SK-N-SH (cell line): ENCODE results near the gene BOC. TPM values are rescaled to one million over a fixed set of nuclear protein-coding genes. Genes with fewer than 3 reads are reported as not detected.
A peak's percentile ranks its signal among the peaks of the same experiment; 100 is the strongest.

ENCODE experiments used
- CTCF ChIA-PET: fragments of 300-600, 350-600 bp; formaldehyde crosslinking; extraction: SDS; loops from one replicate; lab custom pipeline; 2021; lab: Yijun Ruan, JAX
- POLR2A ChIA-PET: fragments of 350-600 bp; sonication (Branson Sonifier 250); formaldehyde crosslinking; extraction: SDS; loops from one replicate; lab custom pipeline; 2020; ENCODE audit warnings: antibody characterized with exemption, inconsistent platforms; lab: Yijun Ruan, JAX
- DNase-seq: peaks from one replicate; pipeline ENCODE4 v3.0.0; 2012
- H2AFZ ChIP-seq: fragments of 200-600 bp; sonication (generic); 2 replicates; pipeline ENCODE4 v1.8.1; 2016; ENCODE audit warnings: antibody characterized with exemption, mild to moderate bottlenecking, low read depth
- H3F3A ChIP-seq: fragments of 200-600 bp; sonication (generic); replicated peaks from 2 replicates; pipeline ENCODE3; 2016; ENCODE audit warnings: antibody characterized with exemption, mild to moderate bottlenecking; ENCODE audit not compliant: insufficient read depth
- H3K27ac ChIP-seq, 2 experiments: fragments of 200-500 bp in 1 of 2; fragments of 200-600 bp in 1 of 2; sonication (Bioruptor generic) in 1 of 2; sonication (generic), shearing (Covaris generic) in 1 of 2; 2 replicates each; pipeline versions ENCODE4 v1.5.1 to v1.6.1; 2014 to 2016; ENCODE audit warnings: low read depth in 2 of 2, inconsistent platforms in 1 of 2, low read length in 1 of 2, mild to moderate bottlenecking in 1 of 2, mixed read lengths in 1 of 2
- H3K27me3 ChIP-seq: fragments of 200-600 bp; sonication (generic), shearing (Covaris generic); 2 replicates; pipeline ENCODE4 v1.6.1; 2016; ENCODE audit warnings: mixed run types; ENCODE audit not compliant: insufficient read depth
- H3K36me3 ChIP-seq, 2 experiments: fragments of 200-500 bp in 1 of 2; fragments of 200-600 bp in 1 of 2; sonication (Bioruptor generic) in 1 of 2; sonication (generic) in 1 of 2; replicated peaks in 1 of 2; 2 replicates each; pipeline versions ENCODE3 to v1.5.1; 2014 to 2016; ENCODE audit warnings: low read length in 1 of 2, mild to moderate bottlenecking in 1 of 2; ENCODE audit not compliant: insufficient read depth in 2 of 2, control insufficient read depth in 1 of 2
- H3K4me1 ChIP-seq, 2 experiments: fragments of 200-500 bp in 1 of 2; fragments of 200-600 bp in 1 of 2; sonication (Bioruptor generic) in 1 of 2; sonication (generic), shearing (Covaris generic) in 1 of 2; 2 replicates each; pipeline versions ENCODE4 v1.5.1 to v1.6.1; 2014 to 2016; ENCODE audit warnings: low read depth in 1 of 2, low read length in 1 of 2, mixed run types in 1 of 2; ENCODE audit not compliant: insufficient read depth in 2 of 2, control insufficient read depth in 1 of 2
- H3K4me2 ChIP-seq: fragments of 200-600 bp; sonication (generic), shearing (Covaris generic); 2 replicates; pipeline ENCODE4 v1.6.1; 2017; ENCODE audit warnings: mixed run types
- H3K4me3 ChIP-seq, 2 experiments: fragments of 200-500 bp in 1 of 2; fragments of 200-600 bp in 1 of 2; sonication (Bioruptor generic) in 1 of 2; sonication (generic), shearing (Covaris generic) in 1 of 2; 2 replicates each; pipeline versions ENCODE4 v1.5.1 to v1.8.1; 2014 to 2016; ENCODE audit warnings: low read depth in 2 of 2, inconsistent platforms in 1 of 2, low read length in 1 of 2, mild to moderate bottlenecking in 1 of 2, mixed read lengths in 1 of 2, moderate library complexity in 1 of 2
- H3K79me2 ChIP-seq: fragments of 200-600 bp; sonication (generic); 2 replicates; pipeline ENCODE4 v1.8.1; 2017; ENCODE audit warnings: mild to moderate bottlenecking; ENCODE audit not compliant: insufficient read depth
- H3K9ac ChIP-seq: fragments of 200-600 bp; sonication (generic); 2 replicates; pipeline ENCODE4 v1.6.1; 2017; ENCODE audit warnings: mixed run types
- H3K9me2 ChIP-seq: fragments of 200-600 bp; sonication (generic); 2 replicates; pipeline ENCODE4 v1.6.1; 2017; ENCODE audit warnings: mixed run types
- H3K9me3 ChIP-seq: fragments of 200-600 bp; sonication (generic); 2 replicates; pipeline ENCODE4 v1.6.1; 2017; ENCODE audit warnings: mixed run types, mild to moderate bottlenecking, moderate library complexity
- H4K20me1 ChIP-seq: fragments of 200-600 bp; sonication (generic); 2 replicates; pipeline ENCODE4 v1.6.1; 2017; ENCODE audit warnings: mild to moderate bottlenecking, mixed run types; ENCODE audit not compliant: insufficient read depth
- ELF1 ChIP-seq: IDR thresholded peaks from 2 replicates; pipeline ENCODE4 v1.4.0; 2012
- EP300 ChIP-seq, 2 experiments: IDR thresholded peaks; 2 replicates each; pipeline versions ENCODE4 v1.4.0 to v1.6.1; 2012; ENCODE audit warnings: borderline replicate concordance in 1 of 2, low read depth in 1 of 2, low read length in 1 of 2
- FOSL2 ChIP-seq: IDR thresholded peaks from 2 replicates; pipeline ENCODE4 v1.4.0; 2012; ENCODE audit warnings: low read depth, mild to moderate bottlenecking, moderate library complexity, borderline replicate concordance
- FOXM1 ChIP-seq: IDR thresholded peaks from 2 replicates; pipeline ENCODE4 v1.4.0; 2012; ENCODE audit warnings: low read depth, mild to moderate bottlenecking
- GABPA ChIP-seq: IDR thresholded peaks from 2 replicates; pipeline ENCODE4 v1.4.0; 2012; ENCODE audit warnings: low read depth, mild to moderate bottlenecking
- NFIC ChIP-seq: IDR thresholded peaks from 2 replicates; pipeline ENCODE4 v1.4.0; 2012; ENCODE audit warnings: borderline replicate concordance
- NRF1 ChIP-seq: IDR thresholded peaks from 2 replicates; pipeline ENCODE4 v1.6.1; 2012; ENCODE audit warnings: low read depth, mild to moderate bottlenecking, low read length
- RCOR1 ChIP-seq: fragments of 150-350 bp; IDR thresholded peaks from 2 replicates; pipeline ENCODE4 v1.6.1; 2017; ENCODE audit warnings: antibody characterized with exemption, low read length
- RXRA ChIP-seq: IDR thresholded peaks from 2 replicates; pipeline ENCODE4 v1.4.0; 2012; ENCODE audit warnings: low read depth, mild to moderate bottlenecking, borderline replicate concordance
- SMC3 ChIP-seq: IDR thresholded peaks from 2 replicates; pipeline ENCODE4 v1.6.1; 2012; ENCODE audit warnings: low read depth, low read length, improper control_type of control experiment
- TAF1 ChIP-seq: IDR thresholded peaks from 2 replicates; pipeline ENCODE4 v1.6.1; 2012; ENCODE audit warnings: low read depth, mild to moderate bottlenecking, low read length, moderate library complexity, borderline replicate concordance
- TEAD4 ChIP-seq: IDR thresholded peaks from 2 replicates; pipeline ENCODE4 v1.4.0; 2012; ENCODE audit warnings: mild to moderate bottlenecking, borderline replicate concordance; ENCODE audit not compliant: insufficient read depth
- WGBS: methylation state at CpG from one replicate; pipeline ENCODE4 v1.1.6; 2017; ENCODE audit warnings: low lambda C conversion rate; 5-methylcytosine and 5-hydroxymethylcytosine counted together
- polyA plus RNA-seq, 3 experiments: library from polyadenylated mRNA; depleted of rRNA; stranded (reverse); fragments of >200 nt; gene quantifications; 2 replicates each; pipeline ENCODE4 v1.2.3, GENCODE V29; 2012
- TF ChIP-seq, protein P1 (sequence below): IDR thresholded peaks from 2 replicates; pipeline ENCODE4; 2012
- TF ChIP-seq, protein P2 (sequence below): IDR thresholded peaks from 2 replicates; pipeline ENCODE4 v1.4.0; 2012; ENCODE audit warnings: low read depth, borderline replicate concordance
- TF ChIP-seq, protein P3 (sequence below): fragments of 150-350 bp; IDR thresholded peaks from 2 replicates; pipeline ENCODE4 v1.6.1; 2017; ENCODE audit warnings: antibody characterized with exemption, low read length, low read depth, borderline replicate concordance
- TF ChIP-seq, protein P4 (sequence below): IDR thresholded peaks from 2 replicates; pipeline ENCODE4 v1.4.0; 2012; ENCODE audit warnings: low read depth, borderline replicate concordance

BOC gene
- polyA plus RNA-seq, 1 of the 3 experiments (the other 2 are of a cell fraction), result 6.6 TPM

DNA sequence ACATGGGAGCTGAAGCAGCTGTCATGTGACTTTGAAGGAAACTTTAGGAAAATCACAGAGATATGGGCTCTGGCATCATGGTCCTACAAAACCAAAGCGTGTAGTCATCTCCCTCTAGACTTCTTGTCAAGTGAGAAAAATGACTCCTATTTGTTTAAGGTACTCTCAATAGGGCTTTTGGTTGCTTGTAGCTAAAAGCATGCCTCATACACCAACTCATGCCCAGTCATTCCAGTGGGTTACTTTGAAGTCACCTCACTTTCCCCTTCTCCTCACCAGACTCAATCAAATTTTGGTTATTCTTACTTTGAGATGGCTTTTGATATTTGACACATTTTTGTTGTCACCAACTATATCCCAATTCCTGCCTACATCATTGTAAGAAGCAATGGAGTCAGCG lies 81.6 kb downstream of the BOC start:
- Histone ChIP-seq H3K9me2 (no peaks in the 10 kb centered on the region), H3K9ac (no peak overlapping the region), H3K4me1 (peaks cover 0 to 18% of the 10 kb centered on the region in 2 experiments; a peak in 2 of 4 replicates), H3K9me3 (no peaks in the 10 kb centered on the region), H4K20me1 (no peaks in the 10 kb centered on the region), H3K27ac (peak overlapping the region in 1 of 2 experiments; percentile 11; a peak in 1 of 4 replicates), H3K79me2 (no peaks in the 10 kb centered on the region), H3K27me3 (no peaks in the 10 kb centered on the region), H3K36me3 (peaks cover 0 to 3% of the 10 kb centered on the region in 2 experiments), H3K4me2 (no peak overlapping the region), H2AFZ (no peak overlapping the region), H3F3A (no peaks in the 10 kb centered on the region), H3K4me3 (no peak overlapping the region)
- WGBS, result 87% methylated on average over 2 of the region's 2 CpGs
- ChIA-PET CTCF (interaction anchor here (0.6 to 11.7 kb wide), 6 partner anchors 20 to 576 kb away, joined by 3 to 120 read pairs (median 3); no protein-coding TSS in a partner anchor), POLR2A (no interaction called here)
- TF ChIP-seq NFIC (no peak), ELF1 (no peak), SMC3 (no peak), FOXM1 (no peak), TEAD4 (no peak), EP300 (IDR thresholded peaks at IDR 0.05; ENCODE audit: borderline replicate concordance in 1 of 2, low read depth in 1 of 2, low read length in 1 of 2) (no peak), NRF1 (no peak), FOSL2 (no peak), GABPA (no peak)
- TF ChIP-seq, protein P1, sequence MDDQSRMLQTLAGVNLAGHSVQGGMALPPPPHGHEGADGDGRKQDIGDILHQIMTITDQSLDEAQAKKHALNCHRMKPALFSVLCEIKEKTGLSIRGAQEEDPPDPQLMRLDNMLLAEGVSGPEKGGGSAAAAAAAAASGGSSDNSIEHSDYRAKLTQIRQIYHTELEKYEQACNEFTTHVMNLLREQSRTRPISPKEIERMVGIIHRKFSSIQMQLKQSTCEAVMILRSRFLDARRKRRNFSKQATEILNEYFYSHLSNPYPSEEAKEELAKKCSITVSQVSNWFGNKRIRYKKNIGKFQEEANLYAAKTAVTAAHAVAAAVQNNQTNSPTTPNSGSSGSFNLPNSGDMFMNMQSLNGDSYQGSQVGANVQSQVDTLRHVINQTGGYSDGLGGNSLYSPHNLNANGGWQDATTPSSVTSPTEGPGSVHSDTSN, result no peak
- TF ChIP-seq, protein P2, sequence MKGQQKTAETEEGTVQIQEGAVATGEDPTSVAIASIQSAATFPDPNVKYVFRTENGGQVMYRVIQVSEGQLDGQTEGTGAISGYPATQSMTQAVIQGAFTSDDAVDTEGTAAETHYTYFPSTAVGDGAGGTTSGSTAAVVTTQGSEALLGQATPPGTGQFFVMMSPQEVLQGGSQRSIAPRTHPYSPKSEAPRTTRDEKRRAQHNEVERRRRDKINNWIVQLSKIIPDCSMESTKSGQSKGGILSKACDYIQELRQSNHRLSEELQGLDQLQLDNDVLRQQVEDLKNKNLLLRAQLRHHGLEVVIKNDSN, result no peak
- TF ChIP-seq, protein P3, sequence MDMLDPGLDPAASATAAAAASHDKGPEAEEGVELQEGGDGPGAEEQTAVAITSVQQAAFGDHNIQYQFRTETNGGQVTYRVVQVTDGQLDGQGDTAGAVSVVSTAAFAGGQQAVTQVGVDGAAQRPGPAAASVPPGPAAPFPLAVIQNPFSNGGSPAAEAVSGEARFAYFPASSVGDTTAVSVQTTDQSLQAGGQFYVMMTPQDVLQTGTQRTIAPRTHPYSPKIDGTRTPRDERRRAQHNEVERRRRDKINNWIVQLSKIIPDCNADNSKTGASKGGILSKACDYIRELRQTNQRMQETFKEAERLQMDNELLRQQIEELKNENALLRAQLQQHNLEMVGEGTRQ, result no peak
- no peak for DNase-seq

DNA sequence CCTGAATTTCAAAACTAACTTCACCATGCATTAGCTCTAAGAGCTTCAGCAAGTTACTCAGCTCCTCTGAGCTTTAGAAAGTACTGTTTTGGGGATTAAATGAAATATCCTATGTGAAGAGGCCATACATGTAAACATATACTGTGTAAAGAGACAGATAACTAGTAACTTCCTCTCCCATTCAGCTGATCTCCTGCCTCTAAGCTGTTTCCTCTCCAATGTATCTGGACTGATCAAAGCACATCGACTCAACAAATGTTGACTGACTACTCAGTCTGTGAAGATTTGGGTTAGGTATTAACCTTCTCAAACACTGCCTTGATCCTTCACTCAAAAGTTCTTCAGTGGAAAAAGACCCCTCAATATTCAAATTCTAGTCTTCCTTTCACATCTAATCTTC lies 82.0 kb downstream of the BOC start:
- Histone ChIP-seq H3K27me3 (no peaks in the 10 kb centered on the region), H3F3A (no peaks in the 10 kb centered on the region), H3K4me3 (no peak overlapping the region), H3K27ac (no peak overlapping the region; a peak in 1 of 4 replicates), H3K9me2 (no peaks in the 10 kb centered on the region), H4K20me1 (no peaks in the 10 kb centered on the region), H3K4me1 (peaks cover 0 to 21% of the 10 kb centered on the region in 2 experiments; a peak in 2 of 4 replicates), H3K36me3 (peaks cover 0 to 3% of the 10 kb centered on the region in 2 experiments), H2AFZ (no peak overlapping the region), H3K9me3 (no peaks in the 10 kb centered on the region), H3K4me2 (no peak overlapping the region), H3K9ac (no peak overlapping the region), H3K79me2 (no peaks in the 10 kb centered on the region)
- 100% methylated on average over 1 of the region's 1 CpG for WGBS
- POLR2A ChIA-PET, result no interaction called here
- TF ChIP-seq TAF1, result no peak
- TF ChIP-seq NRF1, result no peak
- no peak for TF ChIP-seq EP300 (IDR thresholded peaks at IDR 0.05; ENCODE audit: borderline replicate concordance in 1 of 2, low read depth in 1 of 2, low read length in 1 of 2)
- no peak for TF ChIP-seq RCOR1
- TF ChIP-seq, protein P2, result no peak
- TF ChIP-seq, protein P4, sequence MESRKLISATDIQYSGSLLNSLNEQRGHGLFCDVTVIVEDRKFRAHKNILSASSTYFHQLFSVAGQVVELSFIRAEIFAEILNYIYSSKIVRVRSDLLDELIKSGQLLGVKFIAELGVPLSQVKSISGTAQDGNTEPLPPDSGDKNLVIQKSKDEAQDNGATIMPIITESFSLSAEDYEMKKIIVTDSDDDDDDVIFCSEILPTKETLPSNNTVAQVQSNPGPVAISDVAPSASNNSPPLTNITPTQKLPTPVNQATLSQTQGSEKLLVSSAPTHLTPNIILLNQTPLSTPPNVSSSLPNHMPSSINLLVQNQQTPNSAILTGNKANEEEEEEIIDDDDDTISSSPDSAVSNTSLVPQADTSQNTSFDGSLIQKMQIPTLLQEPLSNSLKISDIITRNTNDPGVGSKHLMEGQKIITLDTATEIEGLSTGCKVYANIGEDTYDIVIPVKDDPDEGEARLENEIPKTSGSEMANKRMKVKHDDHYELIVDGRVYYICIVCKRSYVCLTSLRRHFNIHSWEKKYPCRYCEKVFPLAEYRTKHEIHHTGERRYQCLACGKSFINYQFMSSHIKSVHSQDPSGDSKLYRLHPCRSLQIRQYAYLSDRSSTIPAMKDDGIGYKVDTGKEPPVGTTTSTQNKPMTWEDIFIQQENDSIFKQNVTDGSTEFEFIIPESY, result no peak
- no peak for TF ChIP-seq RXRA
- DNase-seq, result no peak
- CTCF ChIA-PET, result interaction anchor here (0.6 to 11.7 kb wide), 6 partner anchors 19 to 577 kb away, joined by 3 to 120 read pairs (median 3); no protein-coding TSS in a partner anchor
